WTC11 (cell line): Measurements from ENCODE around the gene TMEM9.

Experiments
- ATF2 ChIP-seq: sonication (generic); formaldehyde crosslinking; IDR thresholded peaks from 2 replicates; pipeline ENCODE4 v1.8.1; 2022; ENCODE audit warnings: low read depth, missing genetic modification reagents, borderline replicate concordance
- CTCF ChIP-seq: fragments of 200-600 bp; IDR thresholded peaks from 2 replicates; pipeline ENCODE4 v1.8.0; 2022; ENCODE audit warnings: antibody characterized with exemption
- E2F1 ChIP-seq: sonication (generic); formaldehyde crosslinking; IDR thresholded peaks from 2 replicates; pipeline ENCODE4 v1.8.0; 2022; ENCODE audit warnings: mild to moderate bottlenecking, missing genetic modification reagents
- NFE2L1 ChIP-seq: sonication (generic); formaldehyde crosslinking; IDR thresholded peaks from 2 replicates; pipeline ENCODE4 v1.8.1; 2023; ENCODE audit warnings: missing genetic modification reagents
- RELA ChIP-seq: sonication (generic); formaldehyde crosslinking; IDR thresholded peaks from 2 replicates; pipeline ENCODE4 v1.8.1; 2022; ENCODE audit warnings: missing genetic modification reagents, mild to moderate bottlenecking, borderline replicate concordance
- STAT6 ChIP-seq: sonication (generic); formaldehyde crosslinking; conservative IDR thresholded peaks from 2 replicates; pipeline ENCODE4 v1.8.1; 2023; ENCODE audit warnings: mild to moderate bottlenecking, low read depth, missing genetic modification reagents, moderate library complexity
- ZNF121 ChIP-seq: sonication (generic); formaldehyde crosslinking; IDR thresholded peaks from 2 replicates; pipeline ENCODE4 v1.8.0; 2023; ENCODE audit warnings: missing genetic modification reagents
- ZNF219 ChIP-seq: sonication (generic); formaldehyde crosslinking; IDR thresholded peaks from 2 replicates; pipeline ENCODE4 v1.8.0; 2023; ENCODE audit warnings: missing genetic modification reagents, mild to moderate bottlenecking, borderline replicate concordance

- no peak for TF ChIP-seq CTCF
- TF ChIP-seq ZNF219 (CRISPR knock-in tag): no peak
- TF ChIP-seq E2F1 (CRISPR knock-in tag): no peak
- TF ChIP-seq ATF2 (CRISPR knock-in tag): no peak
- TF ChIP-seq RELA (CRISPR knock-in tag): no peak
- no peak for TF ChIP-seq STAT6 (CRISPR knock-in tag)
- no peak for TF ChIP-seq NFE2L1 (CRISPR knock-in tag)
- no peak for TF ChIP-seq ZNF121 (CRISPR knock-in tag)
Observed at GRCh38 chr1:201100169-201100930, 53.9 kb downstream of the TMEM9 start.
